Measurements from ENCODE around the gene VSIG10L. TPM values are rescaled to one million over a fixed set of nuclear protein-coding genes. Genes with fewer than 3 reads are reported as not detected.

VSIG10L gene
- total RNA-seq, 1 experiment from 2014 or later: 4.6 TPM

GRCh38 chr19:51361239-51361638 lies 19.3 kb upstream of the VSIG10L start:
- DNase-seq (ENCODE audit: low read depth, low spot score) (no peak), ATAC-seq (no peak)
- Histone ChIP-seq H3K27ac (ENCODE audit: low read depth, low read length) (no peak overlapping the region), H3K9me3 (ENCODE audit: control insufficient read depth in 1 of 2, insufficient read depth in 1 of 2, low read depth in 1 of 2, low read length in 2 of 2) (no peaks in the 10 kb centered on the region), H3K9ac (ENCODE audit: low read length) (no peak overlapping the region), H3K36me3 (ENCODE audit: control insufficient read depth in 1 of 2, insufficient read depth in 2 of 2, low read length in 2 of 2) (no peaks in the 10 kb centered on the region), H3K9me2 (ENCODE audit: insufficient read depth) (no peaks in the 10 kb centered on the region), H4K20me1 (ENCODE audit: insufficient read depth) (no peaks in the 10 kb centered on the region), H2AFZ (ENCODE audit: low read depth, low read length, poor library complexity, severe bottlenecking) (no peak overlapping the region), H3K4me1 (ENCODE audit: control insufficient read depth in 1 of 2, insufficient read depth in 2 of 2, low read length in 2 of 2) (peaks cover 49 to 57% of the 10 kb centered on the region in 2 experiments), H3K4me2 (ENCODE audit: low read length) (no peak overlapping the region), H3K27me3 (ENCODE audit: insufficient read depth, low read length) (no peaks in the 10 kb centered on the region), H3K4me3 (replicated peaks in 1 of 2; ENCODE audit: low read depth in 1 of 2, low read length in 2 of 2) (no peak overlapping the region), H3K79me2 (ENCODE audit: insufficient read depth, low read length) (peaks cover 52% of the 10 kb centered on the region)
- TF ChIP-seq TCF7L2 (IDR thresholded peaks at IDR 0.05; ENCODE audit: borderline replicate concordance, extremely low read depth, insufficient read depth, insufficient read length) (no peak), ELF1 (IDR thresholded peaks at IDR 0.05; ENCODE audit: borderline replicate concordance, low read depth) (no peak), ATF3 (IDR thresholded peaks at IDR 0.05) (no peak), MAX (IDR thresholded peaks at IDR 0.05) (no peak), ZNF274 (IDR thresholded peaks at IDR 0.05; ENCODE audit: low read depth, low read length) (no peak), SIN3A (IDR thresholded peaks at IDR 0.05; ENCODE audit: low read depth) (no peak), EZH2phosphoT487 (IDR thresholded peaks at IDR 0.05; ENCODE audit: borderline replicate concordance) (no peak), SRF (IDR thresholded peaks at IDR 0.05; ENCODE audit: low read depth) (no peak), RAD21 (IDR thresholded peaks at IDR 0.05; ENCODE audit: low read depth) (no peak), SP1 (IDR thresholded peaks at IDR 0.05; ENCODE audit: low read depth) (no peak), FOSL1 (IDR thresholded peaks at IDR 0.05; ENCODE audit: low read depth) (no peak), JUND (IDR thresholded peaks at IDR 0.05) (no peak), CTCF (IDR thresholded peaks at IDR 0.05 in 2 of 3, conservative IDR thresholded peaks at IDR 0.05 in 1 of 3; ENCODE audit: borderline replicate concordance in 1 of 3, insufficient read depth in 1 of 3, low read depth in 2 of 3, low read length in 2 of 3) (no peak), CBX3 (IDR thresholded peaks at IDR 0.05; ENCODE audit: low read depth) (no peak), EGR1 (IDR thresholded peaks at IDR 0.05; ENCODE audit: low read depth) (no peak), POLR2AphosphoS5 (IDR thresholded peaks at IDR 0.05; ENCODE audit: low read depth, low read length) (no peak), ZFX (IDR thresholded peaks at IDR 0.05) (no peak), YY1 (IDR thresholded peaks at IDR 0.05; ENCODE audit: extremely low read depth, insufficient replicate concordance, low read depth, low read length) (no peak)
- TF ChIP-seq, protein P1, sequence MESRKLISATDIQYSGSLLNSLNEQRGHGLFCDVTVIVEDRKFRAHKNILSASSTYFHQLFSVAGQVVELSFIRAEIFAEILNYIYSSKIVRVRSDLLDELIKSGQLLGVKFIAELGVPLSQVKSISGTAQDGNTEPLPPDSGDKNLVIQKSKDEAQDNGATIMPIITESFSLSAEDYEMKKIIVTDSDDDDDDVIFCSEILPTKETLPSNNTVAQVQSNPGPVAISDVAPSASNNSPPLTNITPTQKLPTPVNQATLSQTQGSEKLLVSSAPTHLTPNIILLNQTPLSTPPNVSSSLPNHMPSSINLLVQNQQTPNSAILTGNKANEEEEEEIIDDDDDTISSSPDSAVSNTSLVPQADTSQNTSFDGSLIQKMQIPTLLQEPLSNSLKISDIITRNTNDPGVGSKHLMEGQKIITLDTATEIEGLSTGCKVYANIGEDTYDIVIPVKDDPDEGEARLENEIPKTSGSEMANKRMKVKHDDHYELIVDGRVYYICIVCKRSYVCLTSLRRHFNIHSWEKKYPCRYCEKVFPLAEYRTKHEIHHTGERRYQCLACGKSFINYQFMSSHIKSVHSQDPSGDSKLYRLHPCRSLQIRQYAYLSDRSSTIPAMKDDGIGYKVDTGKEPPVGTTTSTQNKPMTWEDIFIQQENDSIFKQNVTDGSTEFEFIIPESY (IDR thresholded peaks at IDR 0.05; ENCODE audit: extremely low read depth, insufficient replicate concordance, low read length): no peak
- TF ChIP-seq, protein P2, sequence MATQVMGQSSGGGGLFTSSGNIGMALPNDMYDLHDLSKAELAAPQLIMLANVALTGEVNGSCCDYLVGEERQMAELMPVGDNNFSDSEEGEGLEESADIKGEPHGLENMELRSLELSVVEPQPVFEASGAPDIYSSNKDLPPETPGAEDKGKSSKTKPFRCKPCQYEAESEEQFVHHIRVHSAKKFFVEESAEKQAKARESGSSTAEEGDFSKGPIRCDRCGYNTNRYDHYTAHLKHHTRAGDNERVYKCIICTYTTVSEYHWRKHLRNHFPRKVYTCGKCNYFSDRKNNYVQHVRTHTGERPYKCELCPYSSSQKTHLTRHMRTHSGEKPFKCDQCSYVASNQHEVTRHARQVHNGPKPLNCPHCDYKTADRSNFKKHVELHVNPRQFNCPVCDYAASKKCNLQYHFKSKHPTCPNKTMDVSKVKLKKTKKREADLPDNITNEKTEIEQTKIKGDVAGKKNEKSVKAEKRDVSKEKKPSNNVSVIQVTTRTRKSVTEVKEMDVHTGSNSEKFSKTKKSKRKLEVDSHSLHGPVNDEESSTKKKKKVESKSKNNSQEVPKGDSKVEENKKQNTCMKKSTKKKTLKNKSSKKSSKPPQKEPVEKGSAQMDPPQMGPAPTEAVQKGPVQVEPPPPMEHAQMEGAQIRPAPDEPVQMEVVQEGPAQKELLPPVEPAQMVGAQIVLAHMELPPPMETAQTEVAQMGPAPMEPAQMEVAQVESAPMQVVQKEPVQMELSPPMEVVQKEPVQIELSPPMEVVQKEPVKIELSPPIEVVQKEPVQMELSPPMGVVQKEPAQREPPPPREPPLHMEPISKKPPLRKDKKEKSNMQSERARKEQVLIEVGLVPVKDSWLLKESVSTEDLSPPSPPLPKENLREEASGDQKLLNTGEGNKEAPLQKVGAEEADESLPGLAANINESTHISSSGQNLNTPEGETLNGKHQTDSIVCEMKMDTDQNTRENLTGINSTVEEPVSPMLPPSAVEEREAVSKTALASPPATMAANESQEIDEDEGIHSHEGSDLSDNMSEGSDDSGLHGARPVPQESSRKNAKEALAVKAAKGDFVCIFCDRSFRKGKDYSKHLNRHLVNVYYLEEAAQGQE (IDR thresholded peaks at IDR 0.05; ENCODE audit: low read depth): no peak
- BruUV-seq (replicated peaks): no TSS peak
- ChIA-PET RAD21 (ENCODE audit: low non-redundant PET in 1 of 2, low total read pairs in 2 of 2, uncharacterized antibody in 2 of 2, unreplicated experiment in 2 of 2) (no interaction called here), CTCF (no interaction called here), POLR2A (no interaction called here)
- intact Hi-C loops (cut with micrococcal nuclease): no loop called here

All from HCT116 (cell line).